Measurements from ENCODE around the gene EHD4.
A peak's percentile ranks its signal among the peaks of the same experiment; 100 is the strongest.

EHD4 gene

GRCh38 chr15:41884458-41884857 lies 87.9 kb downstream of the EHD4 start:
- Histone ChIP-seq H3K9me3 (ENCODE audit: control insufficient read depth in 2 of 2, low read length in 2 of 2) (no peaks in the 10 kb centered on the region), H3K27ac (ENCODE audit: low read depth in 2 of 2, low read length in 2 of 2) (no peak overlapping the region), H3K4me1 (ENCODE audit: control insufficient read depth in 2 of 2, insufficient read depth in 2 of 2, low read length in 2 of 2) (peaks cover 0 to 3% of the 10 kb centered on the region in 2 donors), H3K27me3 (ENCODE audit: control insufficient read depth in 2 of 2, insufficient read depth in 2 of 2, low read length in 2 of 2) (peaks cover 4 to 11% of the 10 kb centered on the region in 2 donors), H3K4me3 (ENCODE audit: low read length in 2 of 2) (no peak overlapping the region), H3K9ac (ENCODE audit: low read depth in 1 of 2, low read length in 2 of 2) (no peak overlapping the region), H3K36me3 (ENCODE audit: control insufficient read depth in 2 of 2, insufficient read depth in 2 of 2, low read length in 2 of 2) (no peaks in the 10 kb centered on the region)

- no peak overlapping the region for H3K9ac ChIP-seq (ENCODE audit: low read depth in 1 of 2, low read length in 2 of 2)
- peaks cover 4 to 11% of the 10 kb centered on the region in 2 donors for H3K27me3 ChIP-seq (ENCODE audit: control insufficient read depth in 2 of 2, insufficient read depth in 2 of 2, low read length in 2 of 2)
- H3K4me3 ChIP-seq (ENCODE audit: low read length in 2 of 2), result no peak overlapping the region
- H3K9me3 ChIP-seq (ENCODE audit: control insufficient read depth in 2 of 2, low read length in 2 of 2), result no peaks in the 10 kb centered on the region
- H3K36me3 ChIP-seq (ENCODE audit: control insufficient read depth in 2 of 2, insufficient read depth in 2 of 2, low read length in 2 of 2), result no peaks in the 10 kb centered on the region
- H3K27ac ChIP-seq (ENCODE audit: low read depth in 2 of 2, low read length in 2 of 2), result no peak overlapping the region
- H3K4me1 ChIP-seq (ENCODE audit: control insufficient read depth in 2 of 2, insufficient read depth in 2 of 2, low read length in 2 of 2), result peaks cover 0 to 3% of the 10 kb centered on the region in 2 donors
Observed at GRCh38 chr15:41883484-41883825, 88.9 kb downstream of the EHD4 start.

- Histone ChIP-seq H3K9me3 (ENCODE audit: control insufficient read depth in 2 of 2, low read length in 2 of 2) (no peaks in the 10 kb centered on the region), H3K27ac (ENCODE audit: low read depth in 2 of 2, low read length in 2 of 2) (no peak overlapping the region), H3K36me3 (ENCODE audit: control insufficient read depth in 2 of 2, insufficient read depth in 2 of 2, low read length in 2 of 2) (no peaks in the 10 kb centered on the region), H3K27me3 (ENCODE audit: control insufficient read depth in 2 of 2, insufficient read depth in 2 of 2, low read length in 2 of 2) (peaks cover 4 to 11% of the 10 kb centered on the region in 2 donors), H3K4me1 (ENCODE audit: control insufficient read depth in 2 of 2, insufficient read depth in 2 of 2, low read length in 2 of 2) (peaks cover 0 to 3% of the 10 kb centered on the region in 2 donors), H3K4me3 (ENCODE audit: low read length in 2 of 2) (peak overlapping the region in 1 of 2 donors; percentile 20), H3K9ac (ENCODE audit: low read depth in 1 of 2, low read length in 2 of 2) (no peak overlapping the region)
Observed at GRCh38 chr15:41882689-41883483, 89.5 kb downstream of the EHD4 start.

DNA sequence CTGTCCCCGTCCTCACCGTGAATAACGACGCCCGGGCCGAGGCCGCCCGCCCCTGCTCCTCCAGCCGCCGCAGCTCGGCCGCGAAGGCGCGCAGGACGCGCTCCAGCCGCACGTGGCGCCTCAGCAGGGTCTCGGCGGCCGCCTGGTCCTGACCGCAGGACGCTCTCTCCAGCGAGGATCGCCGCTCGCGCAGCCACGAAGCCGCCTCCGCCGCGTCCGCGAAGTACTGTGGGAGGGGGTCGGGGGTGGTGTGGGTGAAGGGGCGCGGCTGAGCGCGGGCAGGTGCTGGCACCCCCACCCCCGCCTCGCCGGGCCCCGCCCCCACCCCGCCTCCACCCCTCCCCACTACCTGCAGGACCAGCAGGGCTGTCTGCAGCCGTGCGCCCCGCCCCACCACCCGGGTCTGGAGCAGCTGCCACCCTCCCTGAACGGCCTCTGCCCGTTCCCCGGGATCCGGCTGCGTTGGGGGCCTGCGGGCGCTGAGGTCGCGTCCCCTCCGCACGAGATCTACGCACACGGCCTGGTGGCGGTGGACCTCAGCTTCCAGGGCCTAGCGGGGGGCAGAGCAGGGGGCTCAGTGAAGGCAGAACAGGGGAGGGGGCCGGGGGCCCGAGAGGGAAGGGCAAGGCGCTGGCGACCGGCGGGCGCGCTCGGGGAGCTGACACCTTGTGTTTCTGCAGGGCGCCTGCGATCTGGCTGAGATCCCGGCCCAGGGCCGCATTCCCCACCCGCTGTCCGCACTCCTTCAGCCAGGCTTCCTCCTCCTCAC lies 90.3 kb downstream of the EHD4 start:
- Histone ChIP-seq H3K36me3 (ENCODE audit: control insufficient read depth in 2 of 2, insufficient read depth in 2 of 2, low read length in 2 of 2) (no peaks in the 10 kb centered on the region), H3K4me1 (ENCODE audit: control insufficient read depth in 2 of 2, insufficient read depth in 2 of 2, low read length in 2 of 2) (peaks cover 0 to 3% of the 10 kb centered on the region in 2 donors), H3K9me3 (ENCODE audit: control insufficient read depth in 2 of 2, low read length in 2 of 2) (no peaks in the 10 kb centered on the region), H3K27me3 (ENCODE audit: control insufficient read depth in 2 of 2, insufficient read depth in 2 of 2, low read length in 2 of 2) (peaks cover 4 to 11% of the 10 kb centered on the region in 2 donors), H3K9ac (ENCODE audit: low read depth in 1 of 2, low read length in 2 of 2) (no peak overlapping the region), H3K27ac (ENCODE audit: low read depth in 2 of 2, low read length in 2 of 2) (no peak overlapping the region), H3K4me3 (ENCODE audit: low read length in 2 of 2) (peak overlapping the region in 1 of 2 donors; percentile 20)

GRCh38 chr15:41881550-41881919 lies 90.8 kb downstream of the EHD4 start:
- no peaks in the 10 kb centered on the region for H3K36me3 ChIP-seq (ENCODE audit: control insufficient read depth in 2 of 2, insufficient read depth in 2 of 2, low read length in 2 of 2)
- peaks cover 4 to 11% of the 10 kb centered on the region in 2 donors for H3K27me3 ChIP-seq (ENCODE audit: control insufficient read depth in 2 of 2, insufficient read depth in 2 of 2, low read length in 2 of 2)
- H3K4me1 ChIP-seq (ENCODE audit: control insufficient read depth in 2 of 2, insufficient read depth in 2 of 2, low read length in 2 of 2), result peaks cover 0 to 3% of the 10 kb centered on the region in 2 donors
- no peaks in the 10 kb centered on the region for H3K9me3 ChIP-seq (ENCODE audit: control insufficient read depth in 2 of 2, low read length in 2 of 2)
- no peak overlapping the region for H3K9ac ChIP-seq (ENCODE audit: low read depth in 1 of 2, low read length in 2 of 2)
- no peak overlapping the region for H3K4me3 ChIP-seq (ENCODE audit: low read length in 2 of 2)
- no peak overlapping the region for H3K27ac ChIP-seq (ENCODE audit: low read depth in 2 of 2, low read length in 2 of 2)

GRCh38 chr15:41881086-41881485 lies 91.3 kb downstream of the EHD4 start:
- Histone ChIP-seq H3K4me1 (ENCODE audit: control insufficient read depth in 2 of 2, insufficient read depth in 2 of 2, low read length in 2 of 2) (peaks cover 0 to 3% of the 10 kb centered on the region in 2 donors), H3K36me3 (ENCODE audit: control insufficient read depth in 2 of 2, insufficient read depth in 2 of 2, low read length in 2 of 2) (no peaks in the 10 kb centered on the region), H3K9ac (ENCODE audit: low read depth in 1 of 2, low read length in 2 of 2) (no peak overlapping the region), H3K27ac (ENCODE audit: low read depth in 2 of 2, low read length in 2 of 2) (no peak overlapping the region), H3K4me3 (ENCODE audit: low read length in 2 of 2) (no peak overlapping the region), H3K27me3 (ENCODE audit: control insufficient read depth in 2 of 2, insufficient read depth in 2 of 2, low read length in 2 of 2) (peaks cover 4 to 11% of the 10 kb centered on the region in 2 donors), H3K9me3 (ENCODE audit: control insufficient read depth in 2 of 2, low read length in 2 of 2) (no peaks in the 10 kb centered on the region)

- Histone ChIP-seq H3K4me1 (ENCODE audit: control insufficient read depth in 2 of 2, insufficient read depth in 2 of 2, low read length in 2 of 2) (peaks cover 0 to 3% of the 10 kb centered on the region in 2 donors), H3K9me3 (ENCODE audit: control insufficient read depth in 2 of 2, low read length in 2 of 2) (no peaks in the 10 kb centered on the region), H3K27me3 (ENCODE audit: control insufficient read depth in 2 of 2, insufficient read depth in 2 of 2, low read length in 2 of 2) (peaks cover 4 to 11% of the 10 kb centered on the region in 2 donors), H3K36me3 (ENCODE audit: control insufficient read depth in 2 of 2, insufficient read depth in 2 of 2, low read length in 2 of 2) (no peaks in the 10 kb centered on the region), H3K4me3 (ENCODE audit: low read length in 2 of 2) (no peak overlapping the region), H3K9ac (ENCODE audit: low read depth in 1 of 2, low read length in 2 of 2) (no peak overlapping the region), H3K27ac (ENCODE audit: low read depth in 2 of 2, low read length in 2 of 2) (no peak overlapping the region)
Observed at GRCh38 chr15:41880156-41880877, 92.0 kb downstream of the EHD4 start.

- Histone ChIP-seq H3K4me1 (ENCODE audit: control insufficient read depth in 2 of 2, insufficient read depth in 2 of 2, low read length in 2 of 2) (peaks cover 0 to 3% of the 10 kb centered on the region in 2 donors), H3K9me3 (ENCODE audit: control insufficient read depth in 2 of 2, low read length in 2 of 2) (no peaks in the 10 kb centered on the region), H3K27me3 (ENCODE audit: control insufficient read depth in 2 of 2, insufficient read depth in 2 of 2, low read length in 2 of 2) (peaks cover 4 to 11% of the 10 kb centered on the region in 2 donors), H3K36me3 (ENCODE audit: control insufficient read depth in 2 of 2, insufficient read depth in 2 of 2, low read length in 2 of 2) (no peaks in the 10 kb centered on the region), H3K4me3 (ENCODE audit: low read length in 2 of 2) (no peak overlapping the region), H3K9ac (ENCODE audit: low read depth in 1 of 2, low read length in 2 of 2) (no peak overlapping the region), H3K27ac (ENCODE audit: low read depth in 2 of 2, low read length in 2 of 2) (no peak overlapping the region)
Observed at GRCh38 chr15:41879321-41879845, 93.0 kb downstream of the EHD4 start.

DNA sequence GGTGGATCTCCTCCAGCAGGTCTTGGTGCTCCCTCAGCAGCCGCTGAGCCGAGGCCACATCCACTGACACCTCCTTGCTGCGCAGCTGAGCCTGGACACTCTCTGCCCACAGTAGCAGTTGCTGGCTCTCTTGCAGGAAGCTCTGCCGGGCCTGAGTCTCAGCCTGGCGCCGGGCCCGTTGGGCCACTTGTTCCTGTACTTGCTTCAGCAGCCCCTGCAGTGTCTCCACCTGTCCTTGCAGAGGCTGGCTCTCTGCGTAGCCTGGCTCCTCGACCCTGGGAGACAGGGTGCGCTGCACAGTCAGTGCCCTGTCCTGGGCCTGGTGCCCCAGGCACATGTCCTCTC lies 94.0 kb downstream of the EHD4 start:
- H3K27me3 ChIP-seq (ENCODE audit: control insufficient read depth in 2 of 2, insufficient read depth in 2 of 2, low read length in 2 of 2), result peaks cover 4 to 11% of the 10 kb centered on the region in 2 donors
- H3K4me3 ChIP-seq (ENCODE audit: low read length in 2 of 2), result no peak overlapping the region
- H3K36me3 ChIP-seq (ENCODE audit: control insufficient read depth in 2 of 2, insufficient read depth in 2 of 2, low read length in 2 of 2), result no peaks in the 10 kb centered on the region
- H3K4me1 ChIP-seq (ENCODE audit: control insufficient read depth in 2 of 2, insufficient read depth in 2 of 2, low read length in 2 of 2), result peaks cover 0 to 3% of the 10 kb centered on the region in 2 donors
- no peak overlapping the region for H3K27ac ChIP-seq (ENCODE audit: low read depth in 2 of 2, low read length in 2 of 2)
- H3K9ac ChIP-seq (ENCODE audit: low read depth in 1 of 2, low read length in 2 of 2), result no peak overlapping the region
- H3K9me3 ChIP-seq (ENCODE audit: control insufficient read depth in 2 of 2, low read length in 2 of 2), result no peaks in the 10 kb centered on the region

Data from mucosa of rectum (tissue), 2 donors.